Large intestine (tissue), 3 donors: ENCODE measurements around the gene DELE1. TPM values are rescaled to one million over a fixed set of nuclear protein-coding genes. Genes with fewer than 3 reads are reported as not detected.

Experiments used
- DNase-seq, 2 donors: peaks; one replicate each; pipeline versions ENCODE4 v3.0.0 to v3.0.0-alpha.2; 2013
- H3K27ac ChIP-seq: one replicate; pipeline ENCODE4 v1.5.1; 2013; ENCODE audit warnings: low read length
- H3K27me3 ChIP-seq: 2 replicates; pipeline ENCODE4 v1.6.1; 2013; ENCODE audit warnings: low read length; ENCODE audit not compliant: control insufficient read depth, insufficient read depth
- H3K36me3 ChIP-seq: 2 replicates; pipeline ENCODE4 v1.6.1; 2013; ENCODE audit warnings: low read length; ENCODE audit not compliant: control insufficient read depth, insufficient read depth
- H3K4me1 ChIP-seq: one replicate; pipeline ENCODE4 v1.6.1; 2013; ENCODE audit warnings: low read length; ENCODE audit not compliant: control insufficient read depth, insufficient read depth
- H3K4me3 ChIP-seq: one replicate; pipeline ENCODE4 v1.5.1; 2013; ENCODE audit warnings: low read length
- H3K9me3 ChIP-seq: one replicate; pipeline ENCODE4 v1.6.1; 2013; ENCODE audit warnings: mild to moderate bottlenecking, low read depth, low read length, moderate library complexity; ENCODE audit not compliant: control insufficient read depth
- WGBS: methylation state at CpG from one replicate; pipeline ENCODE4 v1.1.5; 2013; ENCODE audit warnings: low lambda C conversion rate; ENCODE audit not compliant: insufficient coverage; 5-methylcytosine and 5-hydroxymethylcytosine counted together
- polyA plus RNA-seq: library from polyadenylated mRNA; unstranded; fragments of 120-200 nt; gene quantifications from one replicate; pipeline ENCODE4 v1.2.1, GENCODE V29; 2013

DELE1 gene
- polyA plus RNA-seq, 1 donor = 123 TPM

- no peak for DNase-seq
- Histone ChIP-seq H3K27me3 (no peaks in the 10 kb centered on the region), H3K4me1 (no peaks in the 10 kb centered on the region), H3K9me3 (no peaks in the 10 kb centered on the region), H3K27ac (no peak overlapping the region), H3K36me3 (peaks cover 2% of the 10 kb centered on the region), H3K4me3 (no peak overlapping the region)
- WGBS = no CpG with 5 or more reads among the region's 2 CpGs
Observed at GRCh38 chr5:141954194-141954593, 30.5 kb downstream of the DELE1 start.

- H3K4me3 ChIP-seq = no peak overlapping the region
- peaks cover 5% of the 10 kb centered on the region for H3K4me1 ChIP-seq
- no peak for DNase-seq
- no peaks in the 10 kb centered on the region for H3K9me3 ChIP-seq
- H3K36me3 ChIP-seq = no peaks in the 10 kb centered on the region
- WGBS = no CpG with 5 or more reads among the region's 16 CpGs
- peak overlapping the region; percentile 68 for H3K27ac ChIP-seq
- no peaks in the 10 kb centered on the region for H3K27me3 ChIP-seq
Observed at GRCh38 chr5:141957367-141957996, 33.8 kb downstream of the DELE1 start.

- no peak within 1 kb of the TSS for H3K4me3 ChIP-seq
- WGBS = no CpG with 5 or more reads among the region's 7 CpGs
- peak in 1 of 2 donors; percentile 53 for DNase-seq
- no peaks in the 10 kb centered on the region for H3K9me3 ChIP-seq
- H3K27ac ChIP-seq = peak within 1 kb of the TSS; percentile 68
- H3K27me3 ChIP-seq = no peaks in the 10 kb centered on the region
- H3K4me1 ChIP-seq = peaks cover 5% of the 10 kb centered on the region
- no peaks in the 10 kb centered on the region for H3K36me3 ChIP-seq
Observed at GRCh38 chr5:141958113-141958512, 34.4 kb downstream of the DELE1 start, which contains the start of gene PCDH12. PCDH12 (minus strand) TSS chr5:141958202; CDS start chr5:141957851, 351 bp downstream.

- H3K4me3 ChIP-seq = no peak overlapping the region
- peak overlapping the region; percentile 28 for H3K27ac ChIP-seq
- H3K27me3 ChIP-seq = no peaks in the 10 kb centered on the region
- H3K9me3 ChIP-seq = no peaks in the 10 kb centered on the region
- peaks cover 5% of the 10 kb centered on the region for H3K4me1 ChIP-seq
- no peak for DNase-seq
- H3K36me3 ChIP-seq = no peaks in the 10 kb centered on the region
- WGBS = 56% methylated on average over 1 of the region's 8 CpGs
Observed at GRCh38 chr5:141958546-141959172, 35.0 kb downstream of the DELE1 start.

DNA sequence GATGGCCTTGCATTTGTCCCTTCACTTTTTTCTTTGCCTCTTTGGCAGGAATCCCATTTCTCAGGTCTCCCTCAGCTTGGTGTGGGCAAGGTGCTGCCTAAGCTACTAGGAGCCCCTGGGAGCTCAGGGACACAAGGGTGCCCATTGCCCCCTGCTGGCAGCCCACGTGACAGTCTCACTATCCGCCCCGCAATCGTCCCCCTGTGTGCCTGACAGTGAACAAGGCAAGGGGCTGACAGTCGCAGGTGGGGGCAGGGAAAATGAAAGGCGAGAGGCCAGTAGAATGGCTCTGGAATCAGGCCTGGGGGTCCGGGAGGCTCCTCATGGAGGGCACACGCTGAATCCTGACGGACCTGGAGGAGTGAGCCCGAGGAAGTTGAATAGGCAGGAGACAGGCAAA is 36.3 kb downstream of the DELE1 start:
- no peaks in the 10 kb centered on the region for H3K27me3 ChIP-seq
- no CpG with 5 or more reads among the region's 10 CpGs for WGBS
- peaks cover 5% of the 10 kb centered on the region for H3K4me1 ChIP-seq
- H3K27ac ChIP-seq = no peak overlapping the region
- DNase-seq = no peak
- H3K36me3 ChIP-seq = no peaks in the 10 kb centered on the region
- no peaks in the 10 kb centered on the region for H3K9me3 ChIP-seq
- no peak overlapping the region for H3K4me3 ChIP-seq

DNA sequence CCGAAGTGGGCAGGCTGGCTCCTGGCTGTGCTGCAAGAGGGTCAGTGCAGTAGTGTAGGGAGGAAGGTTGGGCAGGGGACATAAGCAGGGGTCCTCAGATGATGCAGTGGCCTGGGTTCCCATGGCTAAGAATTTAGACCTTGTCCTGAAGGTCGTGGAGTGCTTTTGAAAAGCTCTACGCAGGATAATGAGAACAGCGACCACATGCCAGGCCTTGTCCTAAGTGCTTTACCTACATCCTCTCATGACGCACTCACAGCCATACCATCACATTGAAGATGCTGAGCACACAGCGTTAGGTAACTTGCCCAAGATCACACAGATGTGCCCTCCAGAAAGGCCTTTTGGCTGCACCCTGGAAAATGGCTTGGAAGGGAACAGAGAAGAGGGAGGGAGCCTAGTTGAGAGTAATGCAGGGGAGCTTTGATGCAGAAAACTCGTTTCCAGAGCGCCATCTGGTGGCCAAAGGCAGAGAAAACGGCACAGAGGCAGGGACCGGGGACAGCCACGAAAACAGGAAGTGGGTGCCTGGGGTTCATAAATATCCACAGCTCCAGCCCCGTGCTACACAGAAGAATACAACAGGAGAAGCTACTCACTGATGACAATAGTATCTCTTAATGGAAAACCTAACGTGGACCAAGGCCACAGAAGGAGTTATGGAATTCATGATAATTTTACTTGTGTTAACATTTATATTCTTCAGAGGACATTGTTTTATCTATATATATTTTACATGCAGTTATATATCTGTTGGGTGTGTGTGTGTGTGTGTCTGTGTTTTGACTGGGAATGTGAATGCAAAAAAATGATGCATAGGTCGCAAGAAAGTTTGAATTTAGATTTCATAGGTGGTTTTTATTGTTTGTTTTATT is 37.0 kb downstream of the DELE1 start:
- Histone ChIP-seq H3K36me3 (no peaks in the 10 kb centered on the region), H3K27me3 (no peaks in the 10 kb centered on the region), H3K9me3 (no peaks in the 10 kb centered on the region), H3K27ac (no peak overlapping the region), H3K4me3 (no peak overlapping the region), H3K4me1 (peaks cover 5% of the 10 kb centered on the region)
- peak; percentile 87 to 89 for DNase-seq
- WGBS = no CpG with 5 or more reads among the region's 14 CpGs

DNA sequence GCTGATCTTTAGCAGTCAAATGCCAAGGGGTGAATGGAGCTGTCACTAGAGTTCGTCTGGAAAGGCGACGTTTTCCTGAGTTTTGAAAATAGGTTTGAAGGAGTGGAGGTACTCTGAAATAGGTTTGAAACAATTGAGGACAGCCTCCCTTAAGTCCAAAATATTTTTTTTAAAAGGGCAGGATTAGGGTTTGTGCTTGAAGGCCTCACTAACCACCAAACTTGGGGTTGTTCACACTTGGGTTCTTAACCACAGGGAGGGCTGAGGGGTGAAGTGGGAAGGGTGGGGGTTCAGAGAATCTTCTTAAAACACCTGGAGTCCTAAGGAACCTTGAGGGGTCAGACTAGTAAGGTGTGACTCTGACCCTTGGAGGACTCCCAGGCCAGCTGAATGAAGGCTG is 37.8 kb downstream of the DELE1 start:
- Histone ChIP-seq H3K4me1 (peaks cover 5% of the 10 kb centered on the region), H3K4me3 (no peak overlapping the region), H3K9me3 (no peaks in the 10 kb centered on the region), H3K27ac (no peak overlapping the region), H3K36me3 (no peaks in the 10 kb centered on the region), H3K27me3 (no peaks in the 10 kb centered on the region)
- no peak for DNase-seq
- no CpG with 5 or more reads among the region's 3 CpGs for WGBS

DNA sequence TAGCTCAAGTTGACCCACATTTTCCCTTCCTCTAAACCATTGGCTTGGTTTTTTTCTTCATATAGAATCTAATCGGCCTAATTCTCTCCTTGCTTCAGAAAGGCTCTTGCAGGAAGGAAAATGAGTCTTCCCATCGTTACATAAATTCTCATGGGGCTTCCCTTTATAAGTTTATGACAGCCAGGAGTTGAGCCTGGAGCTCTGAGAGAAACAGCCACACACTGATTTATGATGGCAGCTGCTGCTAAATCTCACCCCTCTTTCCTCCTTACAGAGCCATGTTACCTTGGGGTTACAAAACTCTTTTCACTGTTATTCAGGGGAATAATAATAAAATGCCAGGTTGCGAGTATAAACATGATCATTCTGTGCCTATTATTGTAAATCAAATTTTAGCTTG is 40.0 kb downstream of the DELE1 start:
- Histone ChIP-seq H3K9me3 (no peaks in the 10 kb centered on the region), H3K27me3 (no peaks in the 10 kb centered on the region), H3K36me3 (no peaks in the 10 kb centered on the region), H3K4me3 (no peak overlapping the region), H3K27ac (no peak overlapping the region), H3K4me1 (peaks cover 8% of the 10 kb centered on the region)
- 92% methylated on average over 2 of the region's 3 CpGs for WGBS
- no peak for DNase-seq

DNA sequence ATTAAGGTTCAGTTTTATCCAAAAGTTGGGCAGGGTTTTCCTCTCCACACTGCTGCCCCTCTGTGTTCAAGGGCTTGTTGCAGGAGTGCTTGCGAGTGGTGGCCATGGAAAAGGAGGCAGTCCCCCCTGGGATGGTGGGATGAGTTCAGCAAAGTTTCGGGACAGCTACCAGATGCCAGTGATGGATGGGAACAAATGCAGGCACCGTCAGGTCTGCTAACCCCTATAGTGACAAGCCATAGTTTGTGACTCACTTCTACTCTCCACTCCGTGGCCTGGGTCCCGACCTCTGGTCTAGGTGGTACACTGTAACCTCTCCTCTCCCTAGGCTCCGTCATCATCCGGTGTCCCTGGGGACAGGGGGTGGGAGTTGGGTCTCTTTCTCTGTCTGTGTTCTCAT is 41.4 kb downstream of the DELE1 start:
- H3K9me3 ChIP-seq = no peaks in the 10 kb centered on the region
- no peak overlapping the region for H3K4me3 ChIP-seq
- no CpG with 5 or more reads among the region's 7 CpGs for WGBS
- no peak overlapping the region for H3K27ac ChIP-seq
- DNase-seq = no peak
- peaks cover 6% of the 10 kb centered on the region for H3K4me1 ChIP-seq
- no peaks in the 10 kb centered on the region for H3K36me3 ChIP-seq
- no peaks in the 10 kb centered on the region for H3K27me3 ChIP-seq

- 100% methylated on average over 1 of the region's 4 CpGs for WGBS
- H3K9me3 ChIP-seq = no peaks in the 10 kb centered on the region
- no peak overlapping the region for H3K4me3 ChIP-seq
- no peaks in the 10 kb centered on the region for H3K27me3 ChIP-seq
- H3K27ac ChIP-seq = no peak overlapping the region
- peak in 1 of 2 donors; percentile 56 for DNase-seq
- peaks cover 8% of the 10 kb centered on the region for H3K4me1 ChIP-seq
- H3K36me3 ChIP-seq = no peaks in the 10 kb centered on the region
Observed at GRCh38 chr5:141966275-141966962, 42.7 kb downstream of the DELE1 start.
